ENCODE measurements around the gene MBTPS2.
"Not testable (repeated sequence)": the region's sequence is repeated elsewhere in the genome, so short reads cannot be mapped to it uniquely, and the experiment has no call there.

Gene MBTPS2

GRCh38 chrX:21802839-21803238 is 36.6 kb upstream of the MBTPS2 start:
- no peak for DNase-seq
- Histone ChIP-seq H3K4me3 (ENCODE audit: low read depth, low read length) (no peak overlapping the region), H3K9me3 (no peaks in the 10 kb centered on the region)

GRCh38 chrX:21806691-21807090 is 32.7 kb upstream of the MBTPS2 start:
- no peaks in the 10 kb centered on the region for H3K36me3 ChIP-seq
- no peak for TF ChIP-seq CTCF (IDR thresholded peaks at IDR 0.05; ENCODE audit: low read depth, low read length)
- H3K4me1 ChIP-seq: no peaks in the 10 kb centered on the region
- no peak overlapping the region for H3K4me3 ChIP-seq (ENCODE audit: low read depth, low read length)
- DNase-seq: no peak
- no peaks in the 10 kb centered on the region for H3K27me3 ChIP-seq
- no peaks in the 10 kb centered on the region for H3K9me3 ChIP-seq

More at GRCh38 chrX:21802839-21803238, 36.6 kb upstream of the MBTPS2 start:
- Histone ChIP-seq H3K4me1 (no peaks in the 10 kb centered on the region), H3K27me3 (no peaks in the 10 kb centered on the region), H3K36me3 (no peaks in the 10 kb centered on the region)
- TF ChIP-seq CTCF (IDR thresholded peaks at IDR 0.05; ENCODE audit: low read depth, low read length): no peak

- no peaks in the 10 kb centered on the region for H3K36me3 ChIP-seq
- DNase-seq: no peak
- no peak for TF ChIP-seq CTCF (IDR thresholded peaks at IDR 0.05; ENCODE audit: low read depth, low read length)
- H3K4me1 ChIP-seq: no peaks in the 10 kb centered on the region
- H3K27me3 ChIP-seq: no peaks in the 10 kb centered on the region
- H3K9me3 ChIP-seq: no peaks in the 10 kb centered on the region
- no peak overlapping the region for H3K4me3 ChIP-seq (ENCODE audit: low read depth, low read length)
Observed at GRCh38 chrX:21811832-21812231, 27.6 kb upstream of the MBTPS2 start.

GRCh38 chrX:21812628-21813027 is 26.8 kb upstream of the MBTPS2 start:
- Histone ChIP-seq H3K9me3 (no peaks in the 10 kb centered on the region), H3K4me1 (no peaks in the 10 kb centered on the region), H3K27me3 (no peaks in the 10 kb centered on the region), H3K4me3 (ENCODE audit: low read depth, low read length) (no peak overlapping the region), H3K36me3 (no peaks in the 10 kb centered on the region)
- no peak for DNase-seq
- no peak for TF ChIP-seq CTCF (IDR thresholded peaks at IDR 0.05; ENCODE audit: low read depth, low read length)

GRCh38 chrX:21813612-21814368 is 25.6 kb upstream of the MBTPS2 start:
- Histone ChIP-seq H3K27me3 (no peaks in the 10 kb centered on the region), H3K4me1 (no peaks in the 10 kb centered on the region), H3K9me3 (no peaks in the 10 kb centered on the region), H3K4me3 (ENCODE audit: low read depth, low read length) (no peak overlapping the region), H3K36me3 (no peaks in the 10 kb centered on the region)
- no peak for TF ChIP-seq CTCF (IDR thresholded peaks at IDR 0.05; ENCODE audit: low read depth, low read length)
- DNase-seq: no peak

GRCh38 chrX:21816136-21816535 is 23.3 kb upstream of the MBTPS2 start:
- no peak for DNase-seq
- Histone ChIP-seq H3K4me1 (no peaks in the 10 kb centered on the region), H3K9me3 (no peaks in the 10 kb centered on the region), H3K4me3 (ENCODE audit: low read depth, low read length) (no peak overlapping the region), H3K36me3 (no peaks in the 10 kb centered on the region), H3K27me3 (no peaks in the 10 kb centered on the region)
- no peak for TF ChIP-seq CTCF (IDR thresholded peaks at IDR 0.05; ENCODE audit: low read depth, low read length)

- not testable (repeated sequence) for DNase-seq; H3K4me1 ChIP-seq; H3K9me3 ChIP-seq; H3K4me3 ChIP-seq (ENCODE audit: low read depth, low read length); H3K36me3 ChIP-seq; H3K27me3 ChIP-seq
Observed at GRCh38 chrX:21820170-21820569, 19.2 kb upstream of the MBTPS2 start.
